Choroid plexus epithelial cell (primary cell): ENCODE measurements around the gene DCTN4.

Experiments
- DNase-seq: peaks from one replicate; pipeline ENCODE4 v3.0.0-alpha.2; 2010; ENCODE audit warnings: low read depth
- H3K4me3 ChIP-seq: 2 replicates; pipeline ENCODE4 v1.5.1; 2011; ENCODE audit warnings: low read depth, mild to moderate bottlenecking, control low read depth, low read length, moderate library complexity
- CTCF ChIP-seq: conservative IDR thresholded peaks from 2 replicates; pipeline ENCODE4 v1.5.1; 2011; ENCODE audit warnings: low read depth, mild to moderate bottlenecking, control low read depth, inconsistent platforms, low read length, moderate library complexity

The DCTN4 gene

GRCh38 chr5:150661086-150661485 lies 97.7 kb downstream of the DCTN4 start, which contains the start of gene MYOZ3:
Gene MYOZ3, plus strand, starts transcription at chr5:150661251. Its CDS starts 1,691 bp downstream, at chr5:150662942.
- no peak for TF ChIP-seq CTCF
- no peak within 1 kb of the TSS for H3K4me3 ChIP-seq
- no peak for DNase-seq

GRCh38 chr5:150660108-150660831 lies 98.5 kb downstream of the DCTN4 start:
- DNase-seq: no peak
- TF ChIP-seq CTCF: no peak

GRCh38 chr5:150659360-150660107 lies 99.3 kb downstream of the DCTN4 start:
- no peak overlapping the region for H3K4me3 ChIP-seq
- no peak for TF ChIP-seq CTCF
- no peak for DNase-seq

More at GRCh38 chr5:150660108-150660831, 98.5 kb downstream of the DCTN4 start:
- no peak overlapping the region for H3K4me3 ChIP-seq

- DNase-seq: no peak
- no peak overlapping the region for H3K4me3 ChIP-seq
- TF ChIP-seq CTCF: no peak
These were observed 100.0 kb downstream of the DCTN4 start for GRCh38 chr5:150658699-150659265.
